CD4-positive, alpha-beta T cell treated with Interleukin-17A for 1 hour (primary cell): ENCODE results near the gene TMEM117.
"Not testable (repeated sequence)": the region's sequence is repeated elsewhere in the genome, so short reads cannot be mapped to it uniquely, and the experiment has no call there.

Experiments
- DNase-seq: peaks from one replicate; pipeline ENCODE4 v3.0.0-alpha.2; 2020

The TMEM117 gene

DNA sequence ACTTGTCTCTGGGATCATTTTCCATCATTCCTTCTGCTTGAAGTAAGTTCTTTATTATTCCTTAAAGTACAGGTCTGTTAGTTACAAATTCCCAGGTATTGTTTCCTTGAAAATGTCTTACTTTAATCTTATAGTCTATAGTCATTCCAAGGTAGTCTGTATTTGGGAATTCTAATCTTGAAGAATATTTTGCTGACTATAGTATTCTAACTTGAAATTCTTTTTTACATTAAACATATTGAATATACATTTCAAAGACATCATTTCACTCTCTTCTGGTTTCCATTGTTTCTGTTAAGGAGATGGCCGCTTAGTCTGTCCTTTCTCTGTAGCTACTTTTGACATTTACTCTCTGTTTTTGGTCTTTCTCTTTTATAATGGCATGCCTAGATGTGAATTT lies 399.8 kb downstream of the TMEM117 start:
- no peak for DNase-seq

DNA sequence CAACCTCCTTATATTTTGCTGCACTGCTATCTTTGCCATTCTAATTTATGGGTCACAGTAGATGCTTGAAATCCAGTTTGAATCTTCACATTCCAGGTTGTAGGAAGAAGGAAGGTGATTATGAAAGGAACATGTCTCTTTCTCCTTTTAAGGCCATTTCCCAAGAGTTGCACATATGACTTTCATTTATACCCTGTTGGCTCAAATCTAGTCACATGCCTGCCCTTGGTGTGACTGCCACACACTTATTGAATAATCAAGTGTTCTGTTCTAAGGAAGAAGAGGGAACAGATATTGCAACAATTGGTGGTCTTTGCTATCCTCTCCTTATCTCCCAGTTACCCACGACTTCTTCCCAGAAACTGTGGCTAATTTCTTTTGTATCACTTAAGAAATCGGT lies 404.3 kb downstream of the TMEM117 start:
- DNase-seq, result no peak

DNA sequence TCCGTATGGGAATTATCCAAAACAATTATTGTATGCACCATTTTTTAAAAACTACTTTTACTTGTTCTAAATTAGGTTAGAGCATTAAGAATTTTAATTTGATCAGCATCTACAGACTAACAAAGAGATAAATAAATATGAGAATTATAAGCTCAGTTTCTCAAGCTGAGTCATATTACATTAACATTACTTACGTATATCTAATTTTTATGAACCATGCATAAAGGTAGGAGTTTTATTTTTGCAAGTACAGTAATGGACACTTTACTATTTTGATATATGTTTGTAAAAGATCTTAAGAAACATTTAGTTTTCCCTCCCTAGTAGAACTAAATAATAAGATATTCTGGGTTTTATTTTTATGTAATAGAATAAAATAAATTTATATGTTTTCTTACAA lies 410.1 kb downstream of the TMEM117 start:
- no peak for DNase-seq

DNA sequence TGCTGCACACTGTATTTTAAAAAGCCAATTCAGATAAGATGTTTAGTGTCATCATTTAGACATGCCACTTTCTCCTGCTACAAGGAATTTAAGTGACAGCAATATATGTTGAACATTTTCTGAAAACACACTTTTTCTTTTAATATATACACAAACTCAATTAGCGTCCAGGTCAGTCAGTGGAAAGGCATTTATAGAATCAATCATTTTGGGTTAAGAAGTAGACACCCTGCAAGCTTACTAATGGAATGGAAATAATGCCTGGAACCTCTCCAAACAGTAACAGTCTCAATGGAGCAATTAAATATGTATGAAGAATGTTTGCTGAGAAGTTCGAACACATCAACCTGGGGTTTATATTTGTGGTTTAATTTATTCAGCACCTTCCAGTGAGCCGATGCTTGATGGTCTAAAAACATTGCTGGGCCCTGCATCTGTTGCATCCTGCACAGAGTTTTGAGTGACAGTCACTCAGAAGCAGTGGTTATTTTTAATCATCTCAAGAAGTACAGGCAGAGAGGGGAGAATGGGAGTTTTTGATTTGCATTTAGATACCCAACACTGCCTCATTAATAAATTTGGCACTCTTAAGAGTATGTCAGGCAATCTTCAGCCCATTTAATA lies 410.7 kb downstream of the TMEM117 start:
- DNase-seq, result no peak

DNA sequence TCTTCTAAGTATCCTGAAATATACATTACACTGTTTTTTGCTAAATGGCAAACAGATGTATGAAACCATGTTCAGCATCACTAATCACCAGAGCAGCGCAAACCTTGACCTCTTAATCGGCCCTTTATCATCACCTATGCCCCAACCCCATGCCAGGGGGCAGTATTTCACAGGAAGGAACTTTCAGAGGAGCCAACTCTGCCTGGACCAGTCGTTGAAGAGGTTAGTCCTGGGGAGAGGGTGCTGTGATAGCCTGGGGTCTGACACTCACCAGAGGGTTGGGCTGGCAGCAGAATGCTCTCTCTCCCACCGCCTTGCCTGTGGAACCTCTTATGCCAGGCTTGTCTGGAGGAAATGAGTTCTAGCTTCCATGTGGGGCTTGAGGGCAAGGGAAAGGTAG lies 411.7 kb downstream of the TMEM117 start:
- no peak for DNase-seq

DNA sequence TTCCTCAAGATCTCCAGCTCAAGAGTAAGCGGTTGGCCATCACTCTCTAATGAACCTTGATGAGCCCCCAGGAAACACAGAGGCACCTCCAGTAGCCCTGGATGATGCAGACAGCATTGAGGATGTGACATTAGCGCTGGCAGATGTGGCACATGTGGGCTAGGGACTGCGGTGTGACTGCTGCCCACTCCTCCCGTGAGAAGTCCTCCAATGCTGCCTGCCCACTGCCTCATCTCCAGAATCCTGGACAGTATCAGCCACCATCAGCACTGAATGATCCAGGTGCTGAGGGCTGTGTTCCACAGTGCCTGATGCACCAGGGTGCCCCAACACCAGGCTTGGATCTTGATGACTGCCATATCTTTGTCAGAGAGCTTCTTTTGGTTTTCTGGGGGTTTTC lies 412.6 kb downstream of the TMEM117 start:
- DNase-seq, result no peak

- not testable (repeated sequence) for DNase-seq
These were observed 414.6 kb downstream of the TMEM117 start for GRCh38 chr12:44250440-44250839.

DNA sequence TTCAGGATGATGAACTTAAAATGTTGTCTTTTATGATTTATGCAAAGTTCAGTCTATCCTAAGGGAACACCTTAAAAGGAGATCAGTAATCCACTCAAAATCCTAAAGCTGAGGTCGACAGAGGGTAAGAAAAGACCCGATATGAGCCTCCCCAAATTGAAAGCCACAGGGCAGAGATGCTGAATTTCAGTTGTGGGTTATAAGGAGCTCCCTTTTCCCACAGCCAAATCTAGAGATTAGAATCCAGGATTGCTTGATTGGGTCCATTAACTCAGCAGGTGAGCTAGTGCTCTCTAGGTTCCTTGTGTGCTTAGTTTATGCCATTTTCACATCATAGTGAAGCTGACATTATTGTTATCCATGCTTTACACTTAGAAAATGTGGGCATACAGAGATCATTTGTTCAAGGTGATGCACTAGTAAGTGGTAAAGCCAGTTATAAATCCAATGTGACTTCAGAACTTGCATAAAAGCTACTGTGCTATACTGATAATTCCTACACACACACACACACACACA lies 417.5 kb downstream of the TMEM117 start:
- no peak for DNase-seq

DNA sequence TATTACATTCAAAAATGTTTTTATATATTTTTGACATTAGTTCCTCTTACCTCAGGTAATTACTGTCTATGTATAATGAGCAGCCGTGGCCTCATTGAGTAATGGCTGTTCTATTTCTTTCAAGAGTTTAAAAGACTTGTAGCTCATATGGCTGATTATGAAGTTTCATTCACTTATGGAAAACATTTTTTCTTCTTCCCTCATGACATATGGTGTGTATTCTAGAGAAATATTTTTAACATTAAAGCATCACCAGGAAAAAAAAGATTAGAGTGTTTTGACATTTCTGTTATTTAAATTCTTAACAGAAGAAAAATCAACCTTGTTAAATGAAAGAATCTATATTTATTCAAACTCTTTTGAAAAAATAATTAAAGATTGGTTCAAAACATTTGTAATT lies 422.4 kb downstream of the TMEM117 start:
- no peak for DNase-seq

DNA sequence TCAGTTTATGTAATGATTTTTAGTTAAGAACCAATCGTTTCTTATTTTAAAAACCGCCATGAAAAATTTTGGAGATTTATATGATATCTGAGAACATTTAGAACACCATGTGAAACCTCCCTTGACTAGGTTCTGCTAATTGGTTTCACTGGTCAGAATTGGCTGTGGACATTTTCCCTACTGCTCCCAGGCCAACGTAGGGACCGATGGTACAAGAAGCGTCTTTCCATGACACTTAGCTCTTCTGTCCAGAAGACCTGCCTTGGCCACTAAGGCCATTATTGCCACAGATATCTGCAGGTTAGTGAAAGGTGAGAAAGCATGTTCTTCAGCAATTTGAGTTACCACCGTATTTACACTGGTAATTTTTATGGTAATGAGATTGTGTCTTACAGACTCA lies 424.0 kb downstream of the TMEM117 start:
- no peak for DNase-seq

DNA sequence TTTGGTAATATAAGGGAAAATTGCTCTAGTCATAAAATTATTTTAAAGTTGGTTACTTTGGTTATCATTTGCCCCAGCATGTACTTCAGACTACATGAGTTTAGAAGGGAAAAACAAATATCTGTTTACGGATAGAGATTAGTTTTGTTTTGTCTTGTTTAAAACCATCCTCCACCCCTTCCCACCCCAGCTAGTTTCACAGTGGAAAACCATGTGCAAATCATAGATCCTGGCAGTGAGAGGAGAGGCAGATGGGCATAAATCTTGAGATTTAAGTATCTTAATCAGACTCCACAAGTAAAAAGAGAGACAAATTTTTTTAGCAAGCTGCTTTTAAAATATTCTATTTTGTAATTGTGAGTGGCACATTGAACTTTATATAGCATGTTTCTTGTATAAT lies 424.7 kb downstream of the TMEM117 start:
- no peak for DNase-seq

- no peak for DNase-seq
These were observed 449.6 kb downstream of the TMEM117 start for GRCh38 chr12:44285321-44285960.

DNA sequence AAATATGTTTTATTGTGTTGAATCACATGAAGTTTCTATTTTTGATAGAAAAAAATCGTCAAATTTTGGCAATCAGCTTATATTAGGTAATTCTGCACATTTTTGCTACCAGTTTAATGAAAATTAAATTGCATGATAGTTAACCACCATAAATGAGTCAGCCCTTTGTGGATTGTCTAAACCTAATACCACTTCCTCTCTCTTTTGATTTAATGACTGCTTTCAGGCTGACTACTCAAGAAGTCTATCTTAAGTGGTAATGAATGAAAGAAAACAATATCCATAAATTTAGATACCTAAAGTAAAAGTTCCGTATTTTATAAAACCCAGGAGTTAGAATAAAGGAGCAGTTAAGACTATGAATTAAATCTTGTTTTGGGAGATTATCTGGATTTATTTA lies 450.5 kb downstream of the TMEM117 start:
- DNase-seq, result no peak

- no peak for DNase-seq
These were observed 451.1 kb downstream of the TMEM117 start for GRCh38 chr12:44286821-44287505.

DNA sequence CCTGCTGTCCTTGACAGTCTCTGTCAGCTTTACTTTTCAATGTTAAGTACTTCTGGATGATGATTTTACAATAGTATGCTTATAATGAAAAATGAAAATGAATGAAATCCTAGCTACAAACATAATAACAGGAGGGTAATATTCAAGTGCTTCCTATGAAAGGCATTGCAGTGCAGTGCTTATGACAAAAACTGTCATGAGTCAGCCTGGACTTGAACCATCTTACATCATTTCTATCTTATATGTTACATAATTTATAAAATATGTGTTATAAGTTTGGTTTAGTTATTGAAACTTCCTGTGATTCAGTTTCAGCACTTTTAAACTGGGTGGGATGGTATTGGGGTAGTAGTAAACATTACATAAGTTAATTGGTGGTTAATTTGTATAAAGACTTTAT lies 451.7 kb downstream of the TMEM117 start:
- DNase-seq, result no peak

DNA sequence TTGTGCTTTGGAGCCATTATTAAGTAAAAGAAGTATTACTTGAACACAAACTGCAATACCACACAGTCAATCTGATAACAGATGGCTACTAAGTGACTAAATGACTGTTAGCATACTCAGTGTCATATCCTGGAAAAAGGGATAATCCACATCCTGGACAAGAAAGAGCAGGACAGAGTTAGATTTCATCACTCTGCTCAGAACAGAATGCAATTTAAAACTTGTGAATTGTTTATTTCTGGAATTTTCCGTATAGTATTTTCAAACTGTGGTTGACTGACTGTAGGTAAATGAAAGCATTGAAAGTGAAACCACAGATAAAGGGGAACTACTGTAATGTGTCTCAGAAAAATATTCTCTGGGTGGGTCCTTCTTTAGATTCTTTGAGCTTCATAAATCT lies 458.8 kb downstream of the TMEM117 start:
- no peak for DNase-seq

DNA sequence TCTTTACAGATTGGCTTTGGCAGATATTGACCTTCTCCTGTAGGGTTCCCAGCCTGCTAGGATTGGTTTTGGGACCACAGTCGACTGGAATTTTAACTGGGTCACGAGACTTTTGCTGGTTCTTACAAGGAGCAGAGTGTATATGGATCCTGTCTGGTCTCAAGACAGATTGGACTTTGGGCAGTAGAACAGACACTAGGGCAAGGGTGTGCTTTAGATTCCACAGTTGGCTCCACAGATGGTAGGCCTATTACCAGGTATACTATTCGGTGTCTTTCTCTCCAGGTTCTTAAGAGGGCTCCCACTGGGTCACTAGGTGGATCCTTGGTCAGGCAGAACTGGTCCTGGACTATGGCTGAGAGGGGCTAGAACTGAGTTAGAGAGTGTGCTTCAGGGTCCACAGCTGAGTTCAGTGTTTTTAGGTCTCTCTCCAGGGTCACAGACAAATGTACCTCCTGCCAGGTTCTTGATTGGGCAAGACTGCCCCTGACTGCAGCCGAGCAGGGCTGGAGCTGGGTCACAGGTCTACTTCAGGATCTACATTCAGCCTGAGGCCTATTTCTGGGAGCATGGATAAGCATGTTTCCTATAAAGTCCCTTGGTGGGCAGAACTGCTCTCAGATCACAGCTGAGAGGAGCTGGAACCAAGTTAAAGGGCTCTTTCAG lies 460.2 kb downstream of the TMEM117 start:
- DNase-seq, result no peak

- DNase-seq, result no peak
These were observed 460.8 kb downstream of the TMEM117 start for GRCh38 chr12:44296624-44297197.

DNA sequence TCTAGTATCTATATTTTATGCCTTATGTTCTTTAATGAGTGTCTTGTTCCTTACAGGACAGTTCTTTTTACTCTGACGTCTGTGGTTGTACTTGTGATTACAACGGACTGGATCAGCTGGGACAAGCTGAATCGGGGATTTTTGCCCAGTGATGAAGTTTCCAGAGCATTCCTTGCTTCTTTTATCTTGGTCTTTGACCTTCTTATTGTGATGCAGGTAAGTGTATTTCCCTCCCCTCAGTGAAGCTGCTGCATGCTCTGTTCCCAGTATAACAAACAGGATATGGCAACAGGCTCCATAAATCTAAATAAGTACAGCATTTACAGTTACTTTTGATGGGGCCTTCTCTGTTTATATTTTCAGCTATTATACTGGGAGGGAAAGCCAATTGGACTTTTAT lies 463.6 kb downstream of the TMEM117 start:
- DNase-seq, result no peak

DNA sequence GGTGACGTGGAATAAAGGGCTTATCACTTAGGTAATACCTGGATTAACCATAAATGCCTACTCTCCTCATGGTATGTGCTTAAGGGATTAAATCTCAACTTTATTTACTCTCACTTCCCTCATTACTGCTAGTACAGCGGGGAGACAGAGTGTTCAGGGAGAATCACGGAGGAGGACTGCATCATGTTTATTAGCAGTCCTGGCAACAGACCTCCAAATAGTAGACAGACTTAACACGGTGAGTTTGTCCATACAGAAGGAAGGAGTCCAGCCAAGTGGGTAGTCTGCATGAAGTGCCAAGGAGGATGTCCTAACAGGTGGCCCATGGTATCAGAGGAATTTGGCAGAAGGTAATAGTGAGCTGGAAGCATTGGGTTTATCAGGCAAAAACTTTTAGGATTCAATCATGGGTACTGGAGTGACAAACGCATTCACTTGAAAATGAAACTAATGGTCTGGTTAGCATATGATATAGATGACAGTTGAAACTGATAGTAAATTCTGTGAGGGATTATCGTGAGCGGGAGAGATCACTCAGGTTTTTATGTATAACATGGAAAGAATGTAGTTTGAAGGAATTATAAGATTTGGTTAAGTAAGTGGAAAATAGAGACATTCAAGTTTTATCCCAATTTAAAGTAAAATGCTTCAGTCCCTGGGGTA lies 471.8 kb downstream of the TMEM117 start:
- no peak for DNase-seq

GRCh38 chr12:44313188-44313587 lies 477.3 kb downstream of the TMEM117 start:
- DNase-seq, result no peak

DNA sequence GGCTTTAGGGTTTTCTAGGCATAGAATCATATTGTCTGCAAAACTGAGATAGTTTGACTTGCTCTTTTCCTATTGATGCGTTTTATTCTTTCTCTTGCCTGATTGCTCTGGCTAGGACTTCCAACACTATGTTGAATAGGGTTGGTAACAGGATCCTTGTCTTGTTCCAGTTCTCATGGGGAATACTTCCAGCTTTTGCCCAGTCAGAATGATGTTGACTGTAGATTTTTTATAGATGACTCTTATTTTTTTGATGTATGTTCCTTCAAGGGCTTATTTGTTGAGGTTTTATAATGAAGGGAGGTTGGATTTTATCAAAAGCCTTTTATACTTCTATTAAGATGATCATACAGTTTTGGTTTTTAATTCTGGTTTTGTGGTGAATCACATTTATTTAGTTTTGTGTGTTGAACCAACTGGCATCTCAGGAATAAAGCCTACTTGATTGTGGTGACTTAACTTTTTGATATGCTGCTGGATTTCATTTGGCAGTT lies 478.2 kb downstream of the TMEM117 start:
- no peak for DNase-seq
